Stimulated activated naive CD8-positive, alpha-beta T cell treated with anti-CD3 and anti-CD28 coated beads, Interleukin-15, Interleukin-2, amounts not matched to agents 100 U/mL and 50 U/mL, for 24 hours (primary cell): ENCODE measurements around the gene CABP5.
"Not testable (repeated sequence)": the region's sequence is repeated elsewhere in the genome, so short reads cannot be mapped to it uniquely, and the experiment has no call there.

Experiments
- ATAC-seq: fragments of 150-1000 bp; cut with Tn5 transposase; one replicate; pipeline ENCODE4 v1.10.0; 2021
- DNase-seq: peaks from one replicate; pipeline ENCODE4 v3.0.0; 2021

CABP5 gene

GRCh38 chr19:48043675-48044258, at the start of gene CABP5:
Gene CABP5, minus strand, starts transcription at chr19:48044079. Its CDS starts 157 bp downstream, at chr19:48043922.
- ATAC-seq: no peak
- DNase-seq: no peak

DNA sequence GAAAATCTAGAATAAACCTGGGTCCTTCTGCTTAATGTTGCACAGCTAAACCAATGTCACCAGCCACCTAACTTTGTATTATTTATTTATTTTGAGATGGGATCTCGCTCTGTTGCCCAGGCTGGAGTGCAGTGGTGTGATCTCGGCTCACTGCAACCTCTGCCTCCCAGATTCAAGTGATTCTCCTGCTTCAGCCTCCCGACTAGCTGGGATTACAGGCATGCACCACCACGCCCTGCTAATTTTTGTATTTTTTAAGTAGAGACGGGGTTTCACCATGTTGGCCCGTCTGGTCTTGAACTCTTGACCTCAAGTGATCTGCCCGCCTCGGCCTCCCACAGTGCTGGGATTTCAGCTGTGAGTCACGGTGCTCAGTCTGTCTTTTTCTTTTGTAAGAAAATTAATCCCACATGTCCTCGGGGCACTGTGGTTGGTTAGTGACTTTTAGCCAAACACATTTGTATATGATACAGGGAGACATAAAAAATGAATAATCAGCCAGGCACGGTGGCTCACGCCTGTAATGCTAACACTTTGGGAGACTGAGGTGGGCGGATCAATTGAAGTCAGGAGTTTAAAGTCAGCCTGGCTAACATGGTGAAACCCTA, 47.3 kb upstream of the CABP5 start:
- ATAC-seq, DNase-seq: not testable (repeated sequence)

DNA sequence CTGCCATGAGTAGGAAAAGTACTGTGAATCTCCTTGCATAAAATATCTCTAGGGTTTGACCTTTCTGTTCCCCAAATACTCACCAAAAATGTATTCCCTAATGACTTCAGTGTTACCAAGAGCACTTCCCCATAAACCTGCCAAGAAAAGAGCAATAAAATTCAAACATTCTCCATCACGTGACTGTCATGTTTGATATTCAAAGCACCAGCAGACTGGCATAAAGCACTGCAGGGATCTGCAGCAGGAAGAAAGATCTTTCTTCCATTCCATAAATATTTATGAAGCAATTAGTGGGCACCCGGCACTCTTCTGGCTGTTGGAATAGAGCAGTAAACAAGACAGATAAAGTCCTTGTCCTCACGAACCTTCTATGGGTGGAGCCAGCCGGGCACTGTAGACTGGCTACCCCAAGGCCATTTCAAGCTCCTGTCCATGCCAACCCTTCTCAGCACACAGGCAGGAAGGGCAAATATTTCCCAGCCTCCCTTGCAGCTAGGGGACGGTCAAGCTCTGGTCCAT, 46.5 kb upstream of the CABP5 start:
- ATAC-seq (no peak), DNase-seq (no peak)

GRCh38 chr19:48088991-48089390, 45.1 kb upstream of the CABP5 start:
- DNase-seq, ATAC-seq: not testable (repeated sequence)

DNA sequence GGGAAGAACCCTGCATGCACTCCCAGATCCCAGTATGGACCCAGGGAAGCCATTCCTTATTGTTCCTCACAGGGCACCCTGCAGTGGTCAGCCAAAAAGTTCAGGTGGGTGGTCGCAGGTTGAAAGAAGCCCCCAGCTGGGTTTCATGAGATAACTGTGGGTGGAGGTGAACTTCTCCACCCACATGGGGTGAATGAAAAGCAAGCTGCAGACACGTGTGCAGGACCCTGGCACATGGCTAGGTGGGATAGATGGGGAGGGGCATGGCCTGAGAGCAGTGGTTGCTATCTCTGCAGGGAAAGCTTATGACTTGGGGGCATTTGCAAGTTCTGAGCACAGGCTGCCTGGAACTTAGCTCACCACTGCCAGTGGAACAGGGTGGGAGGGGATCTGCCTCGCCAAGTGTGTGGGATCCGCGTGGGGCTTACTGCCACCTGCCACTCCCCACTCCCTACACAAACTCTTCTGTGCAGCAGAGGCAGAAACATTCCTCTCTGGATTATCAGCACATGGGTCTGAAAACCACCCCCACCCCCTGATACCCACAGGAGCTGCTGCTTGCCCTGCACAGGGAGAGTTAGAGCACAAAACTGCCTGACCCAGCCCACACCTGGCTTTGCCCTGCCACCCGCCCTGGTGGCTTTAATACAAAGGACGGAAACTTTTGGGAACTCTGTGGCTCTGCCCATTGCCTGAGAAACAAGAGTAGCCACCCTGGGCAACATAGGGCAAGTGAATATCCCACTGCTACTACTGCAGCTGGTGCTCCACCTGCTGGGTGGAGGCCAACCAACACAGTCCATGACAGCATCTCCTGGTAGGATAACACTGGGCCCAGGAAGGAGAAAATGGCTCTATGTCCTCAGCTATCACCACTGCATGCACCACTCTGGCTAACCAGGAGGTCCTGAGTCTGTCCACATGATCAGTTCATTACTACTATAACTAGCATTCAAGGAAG, 42.3 kb upstream of the CABP5 start:
- no peak for ATAC-seq
- DNase-seq: no peak

DNA sequence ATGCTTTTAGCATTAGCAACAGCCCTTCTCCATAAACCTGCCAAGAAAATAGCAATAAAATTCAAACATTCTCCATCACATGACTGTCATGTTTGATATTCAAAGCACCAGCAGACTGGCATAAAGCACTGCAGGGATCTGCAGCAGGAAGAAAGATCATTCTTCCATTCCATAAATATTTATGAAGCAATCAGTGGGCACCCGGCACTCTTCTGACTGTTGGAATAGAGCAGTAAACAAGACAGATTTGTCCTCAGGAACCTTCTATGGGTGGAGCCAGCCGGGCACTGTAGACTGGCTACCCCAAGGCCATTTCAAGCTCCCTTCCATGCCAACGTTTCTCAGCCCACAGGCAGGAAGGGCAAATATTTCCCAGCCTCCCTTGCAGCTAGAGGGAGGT, 41.2 kb upstream of the CABP5 start:
- ATAC-seq: no peak
- no peak for DNase-seq

- no peak for DNase-seq
- no peak for ATAC-seq
Measured at GRCh38 chr19:48081106-48081505, 37.2 kb upstream of the CABP5 start.

DNA sequence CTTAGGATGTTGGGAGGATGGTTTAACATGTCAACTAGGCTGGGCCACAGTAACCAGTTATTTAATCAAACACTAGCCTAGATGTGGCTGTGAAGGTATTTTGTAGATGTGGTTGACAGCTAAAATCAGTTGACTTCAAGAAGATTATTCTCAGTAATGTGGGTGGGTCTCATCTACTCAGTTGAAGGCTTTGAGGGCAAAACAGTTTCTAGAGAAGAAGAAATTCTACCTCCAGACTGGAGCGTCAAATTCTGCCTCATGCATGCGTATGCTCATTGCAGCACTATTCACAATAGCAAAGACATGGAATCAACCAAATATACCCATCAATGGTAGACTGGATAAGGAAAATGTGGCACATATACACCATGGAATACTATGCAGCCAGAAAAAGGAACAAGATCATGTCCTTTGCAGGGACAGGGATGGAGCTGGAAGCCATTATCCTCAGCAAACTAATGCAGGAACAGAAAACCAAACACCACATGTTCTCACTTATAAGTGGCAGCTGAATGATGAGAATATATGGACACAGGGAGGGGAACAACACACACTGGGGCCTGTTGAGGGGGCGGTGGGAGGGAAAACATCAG, 26.4 kb upstream of the CABP5 start:
- DNase-seq, ATAC-seq: not testable (repeated sequence)

- DNase-seq (no peak), ATAC-seq (no peak)
Measured at GRCh38 chr19:48069435-48069834, 25.6 kb upstream of the CABP5 start.

GRCh38 chr19:48064509-48064908, 20.6 kb upstream of the CABP5 start:
- no peak for ATAC-seq
- DNase-seq: no peak

GRCh38 chr19:48061401-48062344, 17.8 kb upstream of the CABP5 start:
- DNase-seq (no peak), ATAC-seq (no peak)

DNA sequence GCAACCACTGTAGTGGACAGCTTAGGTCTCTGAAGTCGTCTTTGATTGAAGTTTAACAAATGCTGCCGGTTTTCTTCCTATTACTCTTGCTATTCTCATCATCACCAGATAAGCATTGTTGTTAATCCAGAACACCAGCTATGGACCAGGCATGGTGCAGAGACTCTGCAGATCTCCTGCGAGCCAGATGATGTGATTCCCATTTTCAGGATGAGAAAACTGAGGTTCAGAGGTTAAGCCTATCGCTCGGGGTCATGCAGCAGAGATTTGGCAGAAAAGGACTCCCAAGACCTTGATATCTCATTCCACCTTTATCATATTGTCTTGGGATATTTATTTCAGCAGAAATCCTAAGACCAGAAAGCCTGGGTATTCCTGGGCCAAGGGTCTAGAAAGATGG, 16.5 kb upstream of the CABP5 start:
- DNase-seq (no peak), ATAC-seq (no peak)

GRCh38 chr19:48059331-48059730, 15.5 kb upstream of the CABP5 start:
- DNase-seq (peak; percentile 4), ATAC-seq (no peak)

- DNase-seq (no peak), ATAC-seq (no peak)
Measured at GRCh38 chr19:48053856-48054255, 10.0 kb upstream of the CABP5 start.

- no peak for DNase-seq
- no peak for ATAC-seq
Measured at GRCh38 chr19:48053076-48053475, 9.2 kb upstream of the CABP5 start.

DNA sequence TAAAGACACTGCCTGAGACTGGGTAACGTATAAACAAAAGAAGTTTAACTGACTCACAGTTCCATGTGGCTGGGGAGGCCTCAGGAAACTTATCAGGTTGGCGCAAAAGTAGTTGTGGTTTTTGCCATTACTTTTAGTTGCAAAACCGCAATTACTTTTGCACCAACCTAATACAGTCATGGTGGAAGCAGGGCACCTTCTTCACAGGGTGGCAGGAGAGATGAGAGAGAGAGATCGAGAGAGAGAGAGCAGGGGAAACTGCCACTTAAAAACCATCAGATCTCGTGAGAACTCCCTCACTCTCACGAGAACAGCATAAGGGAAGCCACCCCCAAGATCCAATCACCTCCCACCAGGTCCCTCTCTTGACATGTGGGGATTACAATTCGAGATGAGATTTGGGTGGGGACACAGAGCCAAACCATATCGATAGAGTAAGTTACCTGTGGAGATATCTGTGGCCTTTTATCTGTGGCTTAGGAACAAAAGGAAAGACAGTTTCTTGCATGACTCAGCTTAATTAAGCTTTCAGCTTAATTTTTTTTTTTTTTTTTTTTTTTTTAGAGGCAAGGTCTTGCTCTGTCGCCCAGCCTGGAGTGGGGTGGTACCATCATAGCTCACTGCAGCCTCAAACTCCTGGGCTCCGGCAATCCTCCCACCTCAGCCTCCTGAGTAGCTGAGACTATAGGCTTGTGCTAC, 7.6 kb upstream of the CABP5 start:
- ATAC-seq: no peak

DNA sequence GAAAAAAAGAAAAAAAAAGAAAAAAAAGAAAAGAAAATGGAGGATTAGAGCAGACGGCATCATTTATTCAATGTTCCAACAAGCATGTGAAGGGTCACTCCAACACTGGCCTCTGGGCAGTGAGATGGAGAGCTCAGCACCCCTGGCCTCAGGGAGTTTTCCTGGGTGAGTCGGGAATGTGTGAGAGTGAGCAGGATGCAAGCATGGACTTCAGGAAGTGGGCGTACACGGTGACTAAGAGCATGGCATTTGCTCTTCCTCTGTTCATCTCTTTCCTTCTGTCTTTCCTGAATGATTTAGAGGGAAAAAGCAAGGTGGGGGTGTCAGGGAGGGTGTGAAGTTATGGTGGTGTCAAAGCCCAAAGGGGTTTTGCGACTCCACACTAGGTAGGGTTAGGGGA, 682 bp upstream of the CABP5 start:
- DNase-seq: no peak
- ATAC-seq: no peak

More for the DNA sequence above, 7.6 kb upstream of the CABP5 start:
- no peak for DNase-seq

DNA sequence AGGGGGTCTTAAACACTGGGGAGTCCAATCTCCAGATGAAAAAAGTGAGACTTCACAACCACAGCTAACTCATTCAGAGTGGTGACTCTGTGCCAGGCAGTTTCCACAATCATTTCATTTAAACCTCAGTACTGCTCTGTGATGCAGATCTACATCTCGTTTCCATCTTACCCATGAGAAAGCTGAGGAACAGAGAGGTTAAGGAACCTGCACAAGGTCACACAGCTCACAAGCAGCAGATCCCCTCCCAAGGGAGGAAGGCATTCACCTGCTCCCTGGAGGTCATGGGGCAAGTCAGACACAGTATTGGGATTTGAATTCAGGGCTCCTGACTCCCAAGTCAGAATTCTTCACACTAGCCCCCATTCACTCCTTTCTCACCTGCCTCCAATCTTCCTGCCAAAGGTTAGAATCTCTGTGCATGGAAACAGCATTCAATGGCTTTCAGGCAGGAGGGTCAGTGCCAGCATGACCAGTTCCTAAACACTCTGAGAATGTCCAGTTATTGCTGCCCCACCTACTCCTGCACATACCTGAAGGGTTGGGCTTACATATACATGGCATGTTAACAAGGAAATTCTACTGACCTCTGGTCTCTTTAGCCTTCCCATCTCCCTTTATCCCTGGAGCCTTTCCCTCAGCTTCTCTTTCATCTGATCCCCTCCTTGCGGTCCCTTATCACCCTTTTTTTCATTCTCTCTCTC, 1.9 kb downstream of the CABP5 start:
- ATAC-seq (no peak), DNase-seq (no peak)

DNA sequence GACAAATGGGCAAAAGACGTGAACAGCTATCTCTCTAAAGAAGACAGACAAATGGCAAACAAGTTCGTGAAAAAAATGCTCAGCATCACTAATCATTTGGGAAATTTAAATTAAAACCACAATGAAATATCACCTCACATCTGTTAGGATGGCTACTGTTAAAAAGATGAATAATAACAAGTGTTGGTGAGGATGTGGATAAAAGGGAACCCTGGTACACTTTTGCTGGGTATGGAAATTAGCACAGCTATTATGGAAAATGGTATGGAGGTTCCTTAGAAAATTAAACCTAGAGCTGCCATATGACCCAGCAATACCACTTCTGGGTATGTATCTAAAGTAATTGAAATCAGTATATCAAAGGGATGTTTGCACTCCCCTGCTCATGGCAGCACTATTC, 7.1 kb downstream of the CABP5 start:
- DNase-seq: no peak
- no peak for ATAC-seq

- DNase-seq: no peak
Measured at GRCh38 chr19:48033604-48034003, 10.3 kb downstream of the CABP5 start.

More at GRCh38 chr19:48033604-48034003, 10.3 kb downstream of the CABP5 start:
- no peak for ATAC-seq
